Measurements from ENCODE around the gene MASP1. TPM values are rescaled to one million over a fixed set of nuclear protein-coding genes. Genes with fewer than 3 reads are reported as not detected.

MASP1 gene
- total RNA-seq, 4 donors from 2014 or later, result 1.0 to 6.0 (median 2.4) TPM

DNA sequence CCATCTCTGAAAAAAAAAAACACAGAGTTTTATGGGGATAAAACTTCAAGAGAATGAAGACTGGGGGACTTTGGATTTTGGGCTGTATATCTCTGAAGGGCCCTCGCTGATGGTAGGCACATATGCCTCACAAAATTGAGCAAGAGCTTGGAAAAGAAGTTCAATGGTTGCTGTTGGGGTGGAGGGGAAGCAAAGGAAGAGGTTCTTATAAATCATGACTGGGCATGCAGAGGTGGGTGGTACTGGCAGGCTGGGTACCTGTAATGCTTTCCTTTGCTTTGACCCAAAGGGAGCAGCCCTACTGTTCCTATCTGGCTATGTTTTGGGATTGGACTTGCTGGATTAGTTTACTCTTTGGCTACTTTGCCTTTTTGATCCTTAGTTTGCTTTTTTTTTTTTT lies 100.3 kb downstream of the MASP1 start:
- H3K36me3 ChIP-seq, result no peaks in the 10 kb centered on the region
- 89% methylated on average over 1 of the region's 1 CpG for WGBS
- no peak overlapping the region for H3K27ac ChIP-seq
- no peak overlapping the region for H3K4me3 ChIP-seq
- H3K4me1 ChIP-seq, result peaks cover 6% of the 10 kb centered on the region
- TF ChIP-seq EP300 (IDR thresholded peaks at IDR 0.05) (no peak), POLR2A (IDR thresholded peaks at IDR 0.05) (no peak), POLR2AphosphoS5 (IDR thresholded peaks at IDR 0.05) (no peak)
- TF ChIP-seq, protein P1, sequence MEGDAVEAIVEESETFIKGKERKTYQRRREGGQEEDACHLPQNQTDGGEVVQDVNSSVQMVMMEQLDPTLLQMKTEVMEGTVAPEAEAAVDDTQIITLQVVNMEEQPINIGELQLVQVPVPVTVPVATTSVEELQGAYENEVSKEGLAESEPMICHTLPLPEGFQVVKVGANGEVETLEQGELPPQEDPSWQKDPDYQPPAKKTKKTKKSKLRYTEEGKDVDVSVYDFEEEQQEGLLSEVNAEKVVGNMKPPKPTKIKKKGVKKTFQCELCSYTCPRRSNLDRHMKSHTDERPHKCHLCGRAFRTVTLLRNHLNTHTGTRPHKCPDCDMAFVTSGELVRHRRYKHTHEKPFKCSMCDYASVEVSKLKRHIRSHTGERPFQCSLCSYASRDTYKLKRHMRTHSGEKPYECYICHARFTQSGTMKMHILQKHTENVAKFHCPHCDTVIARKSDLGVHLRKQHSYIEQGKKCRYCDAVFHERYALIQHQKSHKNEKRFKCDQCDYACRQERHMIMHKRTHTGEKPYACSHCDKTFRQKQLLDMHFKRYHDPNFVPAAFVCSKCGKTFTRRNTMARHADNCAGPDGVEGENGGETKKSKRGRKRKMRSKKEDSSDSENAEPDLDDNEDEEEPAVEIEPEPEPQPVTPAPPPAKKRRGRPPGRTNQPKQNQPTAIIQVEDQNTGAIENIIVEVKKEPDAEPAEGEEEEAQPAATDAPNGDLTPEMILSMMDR (IDR thresholded peaks at IDR 0.05), result no peak
- H3K9me3 ChIP-seq, result no peaks in the 10 kb centered on the region
- no peak for DNase-seq (ENCODE audit: low spot score in 2 of 2)
- H3K27me3 ChIP-seq, result no peaks in the 10 kb centered on the region

DNA sequence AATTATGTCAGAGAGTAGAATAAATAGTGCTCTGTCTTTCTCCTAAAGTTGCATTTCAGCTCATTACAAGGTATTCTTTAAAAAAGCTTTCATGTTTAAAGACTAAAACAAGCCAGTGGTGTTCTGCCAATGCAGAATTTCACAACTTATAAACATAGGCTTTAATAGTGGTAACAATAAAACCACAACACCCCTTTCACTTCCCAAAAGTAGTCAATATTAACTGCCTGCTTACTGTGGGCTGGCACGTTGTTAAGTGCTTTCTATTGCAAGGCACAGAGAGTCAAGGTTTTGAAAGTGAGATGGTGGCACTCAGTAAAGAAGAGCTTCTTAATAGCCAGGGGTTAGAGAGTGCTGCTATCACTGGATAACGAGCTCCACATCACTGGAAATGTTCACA lies 102.6 kb downstream of the MASP1 start:
- Histone ChIP-seq H3K27ac (no peak overlapping the region), H3K36me3 (no peaks in the 10 kb centered on the region), H3K4me1 (peaks cover 4% of the 10 kb centered on the region), H3K4me3 (no peak overlapping the region), H3K9me3 (no peaks in the 10 kb centered on the region), H3K27me3 (no peaks in the 10 kb centered on the region)
- 42% methylated on average over 2 of the region's 2 CpGs for WGBS
- TF ChIP-seq POLR2A (IDR thresholded peaks at IDR 0.05) (no peak), EP300 (IDR thresholded peaks at IDR 0.05) (no peak), POLR2AphosphoS5 (IDR thresholded peaks at IDR 0.05) (no peak)
- TF ChIP-seq, protein P1 (IDR thresholded peaks at IDR 0.05), result no peak
- DNase-seq (ENCODE audit: low spot score in 2 of 2), result no peak

DNA sequence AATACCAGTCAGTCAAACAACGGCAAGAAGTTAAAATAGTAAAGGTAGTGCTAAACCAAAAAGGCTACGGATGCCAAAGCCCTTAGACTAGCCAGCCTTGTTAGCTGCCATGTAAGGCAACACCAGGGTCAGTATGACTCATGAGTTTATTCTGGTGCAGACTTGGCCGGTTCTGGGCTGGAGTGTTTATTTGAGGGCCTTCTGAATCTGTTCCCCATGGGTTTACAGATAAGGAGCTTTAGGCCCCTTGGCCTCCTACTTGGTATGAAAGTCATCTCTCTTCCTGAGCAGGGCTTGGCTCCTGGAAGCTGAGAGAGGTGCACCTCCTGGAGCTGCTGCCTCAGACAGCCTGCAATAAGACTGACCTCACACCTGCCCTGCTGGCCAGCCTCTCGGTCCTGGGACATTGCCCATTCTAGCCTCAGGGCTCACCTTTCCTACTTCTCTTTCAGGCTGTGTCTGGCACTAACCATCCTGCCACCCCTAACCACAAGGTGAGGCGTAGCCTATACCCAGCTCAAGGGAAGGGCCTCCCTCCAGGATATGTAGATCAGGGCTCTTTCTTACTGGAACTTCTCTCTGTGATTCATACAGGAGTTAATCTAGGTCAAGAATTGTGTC lies 104.6 kb downstream of the MASP1 start:
- no peak overlapping the region for H3K27ac ChIP-seq
- TF ChIP-seq EP300 (IDR thresholded peaks at IDR 0.05), result no peak
- TF ChIP-seq, protein P1 (IDR thresholded peaks at IDR 0.05), result no peak
- TF ChIP-seq POLR2AphosphoS5 (IDR thresholded peaks at IDR 0.05), result no peak
- TF ChIP-seq POLR2A (IDR thresholded peaks at IDR 0.05), result no peak
- no peaks in the 10 kb centered on the region for H3K27me3 ChIP-seq
- no peaks in the 10 kb centered on the region for H3K9me3 ChIP-seq
- no peak overlapping the region for H3K4me3 ChIP-seq
- WGBS, result 40% methylated on average over 4 of the region's 5 CpGs
- H3K36me3 ChIP-seq, result no peaks in the 10 kb centered on the region
- no peak for DNase-seq (ENCODE audit: low spot score in 2 of 2)
- peaks cover 8% of the 10 kb centered on the region for H3K4me1 ChIP-seq

DNA sequence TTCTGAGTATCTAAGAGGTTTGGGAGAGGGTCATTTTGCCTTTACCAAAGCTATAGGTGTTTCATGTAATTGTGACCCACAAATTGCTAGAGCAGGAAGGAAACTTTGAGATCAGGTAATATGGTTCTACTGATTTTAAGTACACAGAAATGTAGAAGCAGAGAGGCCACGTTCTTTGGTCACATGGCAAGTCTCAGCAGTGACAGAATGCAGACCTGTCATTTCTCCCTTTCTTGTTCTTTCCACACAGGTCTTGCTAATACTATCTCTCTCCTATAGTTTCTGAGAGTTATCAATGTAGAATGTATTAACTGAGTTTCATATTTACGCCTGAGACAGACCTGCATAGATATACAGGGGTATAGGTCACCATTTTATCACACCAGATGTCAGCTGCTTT lies 105.2 kb downstream of the MASP1 start:
- DNase-seq (ENCODE audit: low spot score in 2 of 2), result no peak
- Histone ChIP-seq H3K4me1 (peaks cover 8% of the 10 kb centered on the region), H3K27me3 (no peaks in the 10 kb centered on the region), H3K4me3 (no peak overlapping the region), H3K9me3 (no peaks in the 10 kb centered on the region), H3K36me3 (no peaks in the 10 kb centered on the region), H3K27ac (no peak overlapping the region)
- 82% methylated on average over 2 of the region's 2 CpGs for WGBS
- TF ChIP-seq, protein P1 (IDR thresholded peaks at IDR 0.05), result no peak
- TF ChIP-seq POLR2A (IDR thresholded peaks at IDR 0.05) (no peak), POLR2AphosphoS5 (IDR thresholded peaks at IDR 0.05) (no peak), EP300 (IDR thresholded peaks at IDR 0.05) (no peak)

DNA sequence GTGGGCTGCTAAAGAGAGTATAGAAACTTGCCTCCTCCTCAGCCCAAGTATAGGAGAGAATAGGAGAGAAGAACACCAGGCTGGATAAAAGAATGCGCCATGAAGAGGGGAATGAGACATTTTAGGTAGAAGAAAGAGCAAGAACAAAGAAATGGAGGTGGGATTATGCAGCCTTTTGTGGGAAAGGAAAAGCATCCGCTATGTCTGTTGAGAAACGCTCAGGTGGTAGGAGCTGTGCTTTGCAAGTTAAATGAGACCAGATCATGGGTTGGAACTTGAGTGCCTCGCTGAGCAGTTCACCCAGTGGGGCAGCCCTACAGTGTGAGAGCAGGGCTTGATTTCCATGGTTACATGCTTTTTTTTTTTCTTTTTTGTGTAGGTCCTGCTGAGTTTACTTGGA lies 105.8 kb downstream of the MASP1 start:
- Histone ChIP-seq H3K4me3 (no peak overlapping the region), H3K27ac (no peak overlapping the region), H3K9me3 (no peaks in the 10 kb centered on the region), H3K36me3 (no peaks in the 10 kb centered on the region), H3K4me1 (peaks cover 8% of the 10 kb centered on the region), H3K27me3 (no peaks in the 10 kb centered on the region)
- TF ChIP-seq, protein P1 (IDR thresholded peaks at IDR 0.05), result no peak
- no peak for TF ChIP-seq EP300 (IDR thresholded peaks at IDR 0.05)
- no peak for TF ChIP-seq POLR2A (IDR thresholded peaks at IDR 0.05)
- no peak for TF ChIP-seq POLR2AphosphoS5 (IDR thresholded peaks at IDR 0.05)
- no peak for DNase-seq (ENCODE audit: low spot score in 2 of 2)
- WGBS, result 85% methylated on average over 4 of the region's 4 CpGs

Other genes starting within 250 kb of the MASP1 start
- 10 to 100 TPM in 3 of 4 donors, 1 to 10 TPM in 1; 7.1 to 12.2 (median 11.0) TPM for gene RPL39L, start 152.2 kb downstream of the MASP1 start, total RNA-seq
- not detected for gene RTP1, start 94.3 kb downstream of the MASP1 start, total RNA-seq
- gene RTP4, start 76.6 kb upstream of the MASP1 start, total RNA-seq, result 1 to 10 TPM in 1 of 4 donors, under 1 TPM in 1, not detected in 2; 0.42 to 1.3 TPM

All from suprapubic skin (tissue), 4 donors.